GM06990 (cell line): ENCODE measurements around the gene PLA2G4F.

Experiments used
- DNase-seq: peaks from one replicate; pipeline ENCODE4 v3.0.0-alpha.2; 2011; ENCODE audit not compliant: insufficient read length; ENCODE audit errors: extremely low read depth
- H3K27me3 ChIP-seq: replicated peaks from 2 replicates; pipeline ENCODE4 v1.6.0; 2011; ENCODE audit warnings: low read length; ENCODE audit not compliant: control insufficient read depth, insufficient read depth
- H3K36me3 ChIP-seq: 2 replicates; pipeline ENCODE4 v1.5.1; 2011; ENCODE audit warnings: low read length; ENCODE audit not compliant: control insufficient read depth, insufficient read depth
- H3K4me3 ChIP-seq: replicated peaks from 2 replicates; pipeline ENCODE4 v1.5.1; 2011; ENCODE audit warnings: low read depth, mild to moderate bottlenecking, control low read depth, low read length
- CTCF ChIP-seq: IDR thresholded peaks from 2 replicates; pipeline ENCODE4 v1.5.1; 2011; ENCODE audit warnings: low read length, control low read depth, mild to moderate bottlenecking, inconsistent platforms; ENCODE audit not compliant: insufficient read depth, poor library complexity, severe bottlenecking

The PLA2G4F gene

GRCh38 chr15:42141246-42141645, 15.2 kb downstream of the PLA2G4F start:
- Histone ChIP-seq H3K4me3 (no peak overlapping the region), H3K36me3 (no peaks in the 10 kb centered on the region), H3K27me3 (no peaks in the 10 kb centered on the region; the same call in 1 of the 2 replicates)
- no peak for DNase-seq
- TF ChIP-seq CTCF = no peak

GRCh38 chr15:42140383-42141070, 15.9 kb downstream of the PLA2G4F start:
- no peak for TF ChIP-seq CTCF
- no peaks in the 10 kb centered on the region; the same call in 1 of the 2 replicates for H3K27me3 ChIP-seq
- H3K36me3 ChIP-seq = no peaks in the 10 kb centered on the region
- no peak for DNase-seq
- H3K4me3 ChIP-seq = no peak overlapping the region

GRCh38 chr15:42139596-42139995, 16.8 kb downstream of the PLA2G4F start:
- no peak for DNase-seq
- Histone ChIP-seq H3K36me3 (no peaks in the 10 kb centered on the region), H3K27me3 (no peaks in the 10 kb centered on the region; the same call in 1 of the 2 replicates), H3K4me3 (no peak overlapping the region)
- no peak for TF ChIP-seq CTCF

GRCh38 chr15:42138968-42139386, 17.5 kb downstream of the PLA2G4F start:
- no peaks in the 10 kb centered on the region for H3K36me3 ChIP-seq
- no peak for TF ChIP-seq CTCF
- H3K4me3 ChIP-seq = no peak overlapping the region
- H3K27me3 ChIP-seq = no peaks in the 10 kb centered on the region; the same call in 1 of the 2 replicates
- no peak for DNase-seq

GRCh38 chr15:42138411-42138810, 18.0 kb downstream of the PLA2G4F start:
- H3K36me3 ChIP-seq = no peaks in the 10 kb centered on the region
- no peak for DNase-seq
- no peaks in the 10 kb centered on the region; the same call in 1 of the 2 replicates for H3K27me3 ChIP-seq
- no peak overlapping the region for H3K4me3 ChIP-seq
- TF ChIP-seq CTCF = no peak
